Body of pancreas (tissue), 4 donors: ENCODE measurements around the gene NIN. TPM values are rescaled to one million over a fixed set of nuclear protein-coding genes. Genes with fewer than 3 reads are reported as not detected.

Experiments used
- ATAC-seq: fragments of 150-250 bp; one replicate; pipeline ENCODE4 v1.9.1; 2016
- DNase-seq, 4 donors: peaks; one replicate each; pipeline ENCODE4 v3.0.0-alpha.2; 2019
- H3K27ac ChIP-seq, 4 donors: fragments of 200-600 bp; sonication (generic); 1 replicate in 3 of 4; 2 replicates in 1 of 4; pipeline versions ENCODE4 v1.5.1 to v1.6.1; 2016 to 2019; ENCODE audit warnings: mild to moderate bottlenecking in 1 of 4, mixed read lengths in 1 of 4, moderate library complexity in 1 of 4
- H3K27me3 ChIP-seq, 2 donors: fragments of 200-600 bp; sonication (generic); one replicate each; pipeline ENCODE4 v1.6.0; 2016; ENCODE audit warnings: mild to moderate bottlenecking in 1 of 2
- H3K36me3 ChIP-seq, 2 donors: fragments of 200-600 bp; sonication (generic); replicated peaks in 1 of 2; 2 replicates each; pipeline ENCODE4 v1.5.1; 2016; ENCODE audit warnings: low read depth in 2 of 2; ENCODE audit not compliant: insufficient read depth in 1 of 2
- H3K4me1 ChIP-seq: fragments of 200-600 bp; sonication (generic); one replicate; pipeline ENCODE4 v1.6.0; 2016
- H3K4me3 ChIP-seq, 2 donors: fragments of 200-600 bp; sonication (generic); 1 replicate in 1 of 2; 2 replicates in 1 of 2; pipeline ENCODE4 v1.5.1; 2016 to 2019
- H3K9me3 ChIP-seq, 3 donors: fragments of 200-600 bp; sonication (generic); 1 replicate in 2 of 3; 2 replicates in 1 of 3; pipeline ENCODE4 v1.5.1; 2016
- POLR2A ChIP-seq, 3 donors: fragments of 450-650 bp; IDR thresholded peaks; one replicate each; pipeline ENCODE4 v1.6.1; 2016; ENCODE audit warnings: antibody characterized with exemption in 3 of 3, mild to moderate bottlenecking in 2 of 3
- WGBS, 2 donors: methylation state at CpG; one replicate each; pipeline ENCODE4 v1.1.5; 2017; 5-methylcytosine and 5-hydroxymethylcytosine counted together
- intact Hi-C: fragments of 100-400 bp; cut with DNase I; formaldehyde crosslinking; loops from one replicate; pipeline ENCODE4 v1.15.1; 2023
- total RNA-seq, 2 donors: library from RNA; depleted of rRNA; stranded (reverse); fragments of >200 nt; gene quantifications; one replicate each; pipeline ENCODE4 v1.1.0, GENCODE V29; 2016
- TF ChIP-seq, protein P1 (sequence below), 7 experiments: fragments of 450-650 bp in 4 of 7; fragments of 200-600 bp in 3 of 7; sonication (generic) in 3 of 7; IDR thresholded peaks; one replicate each; pipeline ENCODE4 v1.5.1; 2016 to 2019; ENCODE audit warnings: antibody characterized with exemption in 7 of 7

NIN gene
- total RNA-seq, 2 donors from 2014 or later: 6.6 to 16.9 TPM

DNA sequence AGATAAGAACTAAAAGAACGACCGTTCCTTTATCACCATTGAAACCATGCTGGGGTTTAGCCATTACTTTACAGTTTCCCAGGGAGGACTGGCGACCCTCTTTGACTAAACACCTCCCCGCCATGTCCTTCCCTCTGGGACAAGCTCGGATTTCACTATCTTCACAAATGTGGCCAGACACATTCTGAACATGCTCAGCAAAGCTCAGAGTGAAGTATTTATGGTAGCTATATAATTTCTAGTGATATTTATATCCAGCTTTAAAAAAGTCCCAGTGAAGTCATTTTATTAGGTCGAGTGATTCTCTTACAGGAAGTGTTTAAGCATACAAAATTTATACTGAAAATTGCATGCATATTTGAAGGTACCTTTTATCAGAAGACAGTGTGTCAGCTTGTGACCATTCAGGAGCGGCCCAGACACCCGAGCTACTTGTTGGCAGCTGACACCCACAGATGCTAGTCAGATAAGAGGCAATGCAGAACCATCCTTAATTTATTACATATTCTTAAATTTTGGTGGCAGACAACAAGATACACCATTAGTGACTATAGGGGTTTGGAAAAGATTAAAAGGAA, 36.8 kb downstream of the NIN start:
- no peak for ATAC-seq
- no peaks in the 10 kb centered on the region for H3K9me3 ChIP-seq
- no peak for TF ChIP-seq POLR2A (IDR thresholded peaks at IDR 0.05)
- TF ChIP-seq, protein P1, sequence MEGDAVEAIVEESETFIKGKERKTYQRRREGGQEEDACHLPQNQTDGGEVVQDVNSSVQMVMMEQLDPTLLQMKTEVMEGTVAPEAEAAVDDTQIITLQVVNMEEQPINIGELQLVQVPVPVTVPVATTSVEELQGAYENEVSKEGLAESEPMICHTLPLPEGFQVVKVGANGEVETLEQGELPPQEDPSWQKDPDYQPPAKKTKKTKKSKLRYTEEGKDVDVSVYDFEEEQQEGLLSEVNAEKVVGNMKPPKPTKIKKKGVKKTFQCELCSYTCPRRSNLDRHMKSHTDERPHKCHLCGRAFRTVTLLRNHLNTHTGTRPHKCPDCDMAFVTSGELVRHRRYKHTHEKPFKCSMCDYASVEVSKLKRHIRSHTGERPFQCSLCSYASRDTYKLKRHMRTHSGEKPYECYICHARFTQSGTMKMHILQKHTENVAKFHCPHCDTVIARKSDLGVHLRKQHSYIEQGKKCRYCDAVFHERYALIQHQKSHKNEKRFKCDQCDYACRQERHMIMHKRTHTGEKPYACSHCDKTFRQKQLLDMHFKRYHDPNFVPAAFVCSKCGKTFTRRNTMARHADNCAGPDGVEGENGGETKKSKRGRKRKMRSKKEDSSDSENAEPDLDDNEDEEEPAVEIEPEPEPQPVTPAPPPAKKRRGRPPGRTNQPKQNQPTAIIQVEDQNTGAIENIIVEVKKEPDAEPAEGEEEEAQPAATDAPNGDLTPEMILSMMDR (IDR thresholded peaks at IDR 0.05): no peak
- intact Hi-C loops: no loop called here
- no peaks in the 10 kb centered on the region for H3K36me3 ChIP-seq
- no peak overlapping the region for H3K27ac ChIP-seq
- no peaks in the 10 kb centered on the region for H3K27me3 ChIP-seq
- no peak overlapping the region for H3K4me3 ChIP-seq
- DNase-seq: no peak
- H3K4me1 ChIP-seq: no peaks in the 10 kb centered on the region
- 73 to 78% methylated on average over 8 of the region's 8 CpGs for WGBS, 2 donors

DNA sequence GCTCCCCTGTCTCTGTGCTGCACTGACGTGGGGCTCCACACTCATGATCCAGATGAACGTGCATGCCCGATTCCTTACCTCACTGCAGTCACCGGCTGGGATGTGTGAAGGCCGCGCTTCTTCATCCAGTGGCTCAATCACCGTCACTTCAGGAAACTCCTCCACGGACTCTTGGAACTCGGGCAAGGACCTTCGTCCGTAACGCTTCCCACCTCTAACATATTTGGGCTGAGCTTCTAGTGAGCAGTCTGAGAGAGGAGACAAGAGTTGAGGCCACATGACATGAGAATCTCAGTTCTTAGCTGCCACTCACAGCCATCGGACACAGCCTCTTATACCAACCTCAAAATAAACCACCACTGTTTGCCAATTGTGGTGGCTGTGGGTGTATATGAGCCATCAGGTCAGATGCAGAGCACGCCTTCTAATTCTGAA, 38.3 kb downstream of the NIN start:
- DNase-seq (no peak), ATAC-seq (no peak)
- TF ChIP-seq POLR2A (IDR thresholded peaks at IDR 0.05): no peak
- TF ChIP-seq, protein P1 (IDR thresholded peaks at IDR 0.05): no peak
- Histone ChIP-seq H3K27me3 (no peaks in the 10 kb centered on the region), H3K4me1 (no peaks in the 10 kb centered on the region), H3K36me3 (no peaks in the 10 kb centered on the region), H3K27ac (no peak overlapping the region), H3K4me3 (no peak overlapping the region), H3K9me3 (no peaks in the 10 kb centered on the region)
- intact Hi-C loops: no loop called here
- 93 to 97% methylated on average over 14 of the region's 14 CpGs for WGBS, 2 donors

DNA sequence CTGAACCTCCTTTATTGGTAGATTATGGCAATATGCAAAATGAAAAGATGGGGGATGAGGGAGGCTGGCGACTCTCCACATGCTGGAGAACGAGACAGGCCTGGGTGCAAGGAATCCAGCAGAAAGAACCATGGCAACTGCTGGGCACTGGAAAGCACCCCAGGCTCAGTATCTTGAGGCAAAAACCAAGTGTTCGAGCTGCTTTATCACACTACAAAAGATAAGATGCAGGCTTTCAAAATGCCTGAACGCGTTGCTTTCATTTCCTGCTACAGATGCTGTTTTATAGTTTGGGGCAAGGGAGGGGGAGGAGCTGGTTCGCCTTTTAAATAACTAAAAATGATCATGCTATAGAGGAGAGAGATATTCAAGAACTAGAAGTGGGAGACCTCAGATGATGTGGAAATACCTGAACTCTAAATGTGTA, 38.9 kb downstream of the NIN start:
- Histone ChIP-seq H3K4me3 (no peak overlapping the region), H3K9me3 (no peaks in the 10 kb centered on the region), H3K27ac (no peak overlapping the region), H3K4me1 (no peaks in the 10 kb centered on the region), H3K36me3 (no peaks in the 10 kb centered on the region), H3K27me3 (no peaks in the 10 kb centered on the region)
- TF ChIP-seq POLR2A (IDR thresholded peaks at IDR 0.05): no peak
- TF ChIP-seq, protein P1 (IDR thresholded peaks at IDR 0.05): no peak
- 72 to 81% methylated on average over 6 of the region's 6 CpGs for WGBS, 2 donors
- ATAC-seq (no peak), DNase-seq (no peak)
- intact Hi-C loops: no loop called here

DNA sequence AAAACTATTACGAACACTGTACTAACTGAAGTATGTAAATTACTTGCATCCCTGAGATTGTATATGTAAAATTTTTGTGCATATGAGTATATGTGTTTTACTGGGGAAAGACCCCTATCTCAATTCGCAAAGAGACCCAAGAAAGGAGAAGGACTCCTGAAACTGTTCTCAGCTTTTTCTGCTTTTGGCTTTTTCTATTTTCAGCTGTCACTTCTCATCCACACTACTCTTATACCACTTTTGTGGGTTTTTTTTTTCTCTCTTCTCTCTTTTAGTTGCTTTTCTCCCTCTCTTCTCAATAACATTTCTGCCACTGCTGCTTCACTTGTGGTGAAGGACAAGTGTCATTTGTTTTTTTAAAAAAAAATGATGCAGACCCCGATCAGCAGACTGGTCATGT, 39.8 kb downstream of the NIN start:
- H3K9me3 ChIP-seq: no peaks in the 10 kb centered on the region
- intact Hi-C loops: no loop called here
- H3K27ac ChIP-seq: no peak overlapping the region
- H3K4me3 ChIP-seq: no peak overlapping the region
- ATAC-seq (no peak), DNase-seq (no peak)
- 89 to 95% methylated on average over 3 of the region's 3 CpGs for WGBS, 2 donors
- TF ChIP-seq, protein P1 (IDR thresholded peaks at IDR 0.05): no peak
- no peaks in the 10 kb centered on the region for H3K27me3 ChIP-seq
- no peaks in the 10 kb centered on the region for H3K4me1 ChIP-seq
- H3K36me3 ChIP-seq: no peaks in the 10 kb centered on the region

DNA sequence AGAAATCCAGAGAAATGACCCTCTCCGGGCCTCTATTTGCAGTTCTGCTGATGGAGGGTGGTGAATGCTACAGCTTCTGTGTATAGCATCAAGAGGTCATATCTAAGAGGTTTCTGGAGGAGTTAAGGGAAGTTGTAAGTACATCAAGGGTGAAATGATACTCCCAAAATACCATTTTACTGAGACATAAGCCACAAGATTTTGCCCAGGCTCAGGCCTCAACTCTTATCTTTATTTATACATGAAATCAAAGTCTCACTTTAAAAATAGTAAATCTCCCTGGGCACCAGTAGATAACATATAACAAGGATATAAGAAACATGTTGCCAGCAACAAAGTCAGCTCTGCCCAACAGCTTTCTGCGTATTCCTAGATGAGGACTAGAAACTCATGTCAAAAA, 40.4 kb downstream of the NIN start:
- Histone ChIP-seq H3K27me3 (no peaks in the 10 kb centered on the region), H3K4me1 (no peaks in the 10 kb centered on the region), H3K9me3 (no peaks in the 10 kb centered on the region), H3K36me3 (no peaks in the 10 kb centered on the region), H3K27ac (no peak overlapping the region), H3K4me3 (no peak overlapping the region)
- intact Hi-C loops: no loop called here
- ATAC-seq: no peak
- 64 to 66% methylated on average over 2 of the region's 2 CpGs for WGBS, 2 donors
- no peak for TF ChIP-seq POLR2A (IDR thresholded peaks at IDR 0.05)
- TF ChIP-seq, protein P1 (IDR thresholded peaks at IDR 0.05): no peak
- DNase-seq: no peak
